Activated CD4-positive, alpha-beta T cell treated with anti-CD3 and anti-CD28 coated beads, Interleukin-2, amount 50 U/mL, for 4 hours (primary cell): ENCODE results near the gene GPR161.

Experiments
- DNase-seq, 2 experiments: peaks; one replicate each; pipeline ENCODE4 v3.0.0-alpha.2; 2020

Gene GPR161

GRCh38 chr1:168146626-168147025 is 9.9 kb upstream of the GPR161 start:
- DNase-seq = no peak

- no peak for DNase-seq
Observed at GRCh38 chr1:168146160-168146539, 9.4 kb upstream of the GPR161 start.

- peak; percentile 84 to 86 for DNase-seq
Observed at GRCh38 chr1:168145184-168146159, 8.7 kb upstream of the GPR161 start.

- DNase-seq = no peak
Observed at GRCh38 chr1:168141871-168142385, 5.2 kb upstream of the GPR161 start.

- no peak for DNase-seq
Observed at GRCh38 chr1:168139070-168139469, 2.3 kb upstream of the GPR161 start.

GRCh38 chr1:168138134-168138533 is 1.4 kb upstream of the GPR161 start:
- DNase-seq = no peak

- no peak for DNase-seq
Observed at GRCh38 chr1:168137515-168137821, 738 bp upstream of the GPR161 start.

GRCh38 chr1:168135921-168136708 is 615 bp downstream of the GPR161 start:
- DNase-seq = no peak

- no peak for DNase-seq
Observed at GRCh38 chr1:168135116-168135920, 1.4 kb downstream of the GPR161 start.

GRCh38 chr1:168134642-168135041 is 2.1 kb downstream of the GPR161 start:
- DNase-seq = no peak

- DNase-seq = no peak
Observed at GRCh38 chr1:168134132-168134531, 2.6 kb downstream of the GPR161 start.

- DNase-seq = no peak
Observed at GRCh38 chr1:168129933-168130332, 6.8 kb downstream of the GPR161 start.

GRCh38 chr1:168127503-168127902 is 9.2 kb downstream of the GPR161 start:
- DNase-seq = no peak

- no peak for DNase-seq
Observed at GRCh38 chr1:168125051-168125450, 11.7 kb downstream of the GPR161 start.

GRCh38 chr1:168121401-168122011 is 15.2 kb downstream of the GPR161 start:
- no peak for DNase-seq

- DNase-seq = no peak
Observed at GRCh38 chr1:168119750-168120149, 17.0 kb downstream of the GPR161 start.

GRCh38 chr1:168116327-168116799 is 20.4 kb downstream of the GPR161 start:
- DNase-seq = no peak

GRCh38 chr1:168114845-168115244 is 21.9 kb downstream of the GPR161 start:
- no peak for DNase-seq

GRCh38 chr1:168112673-168113305 is 23.9 kb downstream of the GPR161 start:
- peak in 1 of 2 experiments; percentile 35 for DNase-seq

- no peak for DNase-seq
Observed at GRCh38 chr1:168110896-168111545, 25.7 kb downstream of the GPR161 start.

- no peak for DNase-seq
Observed at GRCh38 chr1:168106274-168106673, 30.5 kb downstream of the GPR161 start.
